Measurements from ENCODE around the gene MACROD2.

GRCh38 chr20:15511551-15511950 lies 1516.2 kb downstream of the MACROD2 start:
- TF ChIP-seq REST (IDR thresholded peaks at IDR 0.05; ENCODE audit: insufficient read depth in 1 of 2, low read depth in 2 of 2, low read length in 2 of 2) (no peak), TAF1 (IDR thresholded peaks at IDR 0.05; ENCODE audit: borderline replicate concordance, insufficient read depth, low read length) (no peak), POLR2AphosphoS5 (IDR thresholded peaks at IDR 0.05; ENCODE audit: low read depth, low read length) (no peak), SIN3A (IDR thresholded peaks at IDR 0.05; ENCODE audit: borderline replicate concordance, insufficient read depth, low read length) (no peak)
